ENCODE data around the gene KCNE2.

Gene KCNE2, protein sequence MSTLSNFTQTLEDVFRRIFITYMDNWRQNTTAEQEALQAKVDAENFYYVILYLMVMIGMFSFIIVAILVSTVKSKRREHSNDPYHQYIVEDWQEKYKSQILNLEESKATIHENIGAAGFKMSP

DNA sequence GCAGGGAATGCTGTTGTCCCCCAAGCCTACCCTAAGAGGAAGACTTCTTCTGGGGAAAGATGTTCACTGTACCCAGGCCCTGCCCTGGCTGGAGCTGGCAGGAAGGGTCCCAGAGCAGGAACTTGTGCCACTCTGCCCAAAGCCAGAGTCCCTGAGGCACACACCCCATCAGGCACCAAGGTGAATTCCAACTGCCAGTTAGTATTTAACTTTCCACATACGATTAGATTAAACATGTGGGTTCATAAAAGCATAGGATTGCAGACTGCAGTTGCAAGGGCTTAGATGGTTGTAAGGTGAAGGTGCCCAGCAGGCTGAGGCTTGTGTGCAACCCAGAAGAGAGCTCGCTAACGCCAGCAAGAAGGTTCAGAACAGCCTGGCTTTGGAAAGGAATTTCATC, at the start of gene KCNE2:
KCNE2 (plus strand) TSS at position 274 of the 400 bp plus-strand sequence. CDS start 6,473 bp downstream, outside the sequence.
- no peak for DNase-seq (ENCODE audit: low read depth)

DNA sequence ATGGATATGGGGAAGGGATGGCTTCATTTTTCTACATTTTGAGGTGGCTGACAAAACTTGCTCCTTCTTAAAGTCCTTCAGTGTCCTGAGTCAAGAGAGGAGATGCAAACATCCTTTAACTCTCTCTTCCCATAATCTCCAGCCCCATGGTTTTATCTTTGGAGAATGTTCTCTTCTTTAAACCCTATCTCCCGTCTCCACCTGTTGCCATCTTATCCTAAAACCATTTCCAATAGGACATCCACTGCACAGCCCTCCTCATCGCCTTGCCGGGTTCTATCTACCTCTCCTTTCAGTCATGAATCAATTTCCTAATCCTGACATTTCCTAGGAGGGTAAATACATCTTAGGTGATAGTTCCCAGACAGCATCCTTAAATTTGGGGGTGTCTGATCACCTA, 44.2 kb upstream of the KCNE2 start:
- DNase-seq (ENCODE audit: low read depth), result no peak

DNA sequence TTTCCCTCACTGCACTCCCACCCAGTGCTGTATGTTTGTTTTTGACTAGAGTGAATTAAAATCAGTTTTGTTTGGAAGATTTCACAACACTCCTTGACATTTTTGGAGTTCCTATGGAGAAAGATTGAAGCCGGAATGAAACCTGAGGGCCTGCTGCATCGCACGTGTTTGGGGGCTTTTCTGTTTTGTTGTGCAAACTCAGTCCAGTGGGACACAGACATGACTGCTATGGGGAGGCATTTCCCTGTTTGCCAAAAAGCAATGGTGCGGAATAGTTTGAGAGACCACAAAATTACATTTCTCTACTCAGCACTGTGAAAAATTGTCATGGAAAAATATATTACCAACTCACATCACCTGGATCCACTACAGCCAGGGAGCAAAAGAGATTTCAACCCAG, 43.8 kb upstream of the KCNE2 start:
- DNase-seq (ENCODE audit: low read depth), result no peak

DNA sequence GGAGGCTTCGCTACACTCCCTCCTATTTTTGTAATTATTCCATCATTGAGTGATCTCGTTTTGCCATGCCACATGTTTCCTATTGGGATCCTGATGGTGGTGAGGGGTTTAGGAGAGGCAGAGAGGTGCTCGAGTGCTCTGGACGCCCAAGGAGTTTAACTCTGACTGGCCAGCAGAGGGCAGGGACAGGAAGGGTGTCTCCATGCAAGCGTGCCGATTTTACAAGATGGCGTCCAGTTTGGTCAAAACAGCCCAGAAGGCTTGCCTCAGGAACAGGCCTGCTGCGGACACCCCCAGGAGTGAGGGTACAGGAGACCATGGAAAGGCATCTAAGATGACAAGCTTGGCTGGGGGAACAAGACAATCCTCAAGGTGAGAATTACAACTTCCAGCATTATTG, 33.8 kb upstream of the KCNE2 start:
- DNase-seq (ENCODE audit: low read depth), result no peak

DNA sequence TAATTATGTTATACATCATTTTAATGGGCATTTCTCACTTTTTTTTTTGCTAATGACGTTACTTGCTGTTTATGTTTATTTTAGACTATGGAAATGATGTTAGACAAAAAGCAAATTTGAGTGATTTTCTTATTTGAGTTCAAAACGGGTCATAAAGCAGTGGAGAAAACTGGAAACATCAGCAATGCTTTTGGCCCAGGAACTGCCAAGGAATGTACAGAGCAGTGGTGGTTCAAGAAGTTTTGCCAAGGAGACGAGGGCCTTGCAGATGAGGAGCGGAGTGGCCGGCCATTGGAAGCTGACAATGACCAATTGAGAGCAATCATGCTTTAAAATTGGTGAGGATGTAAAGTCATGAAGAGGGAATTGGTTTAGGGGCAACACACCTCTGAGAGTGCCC, 32.1 kb upstream of the KCNE2 start:
- no peak for DNase-seq (ENCODE audit: low read depth)

DNA sequence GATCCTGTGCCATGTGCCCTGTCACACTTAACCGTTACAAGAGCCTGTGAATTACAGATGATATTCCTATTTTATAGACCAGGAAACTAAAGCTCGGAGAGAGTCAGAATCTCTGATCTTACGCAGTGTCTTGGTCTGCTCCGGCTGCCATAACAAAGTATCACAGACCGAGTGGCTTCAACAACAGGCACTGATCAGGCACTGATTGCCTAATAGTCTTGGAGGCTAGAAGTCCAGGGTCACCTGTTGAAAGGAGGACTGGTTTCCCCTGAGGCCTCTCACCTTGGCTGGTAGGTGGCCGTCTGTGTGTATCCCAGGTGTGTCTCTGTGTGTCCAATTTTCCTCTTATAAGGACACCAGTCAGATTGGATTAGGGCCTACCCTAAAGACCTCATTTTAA, 31.5 kb upstream of the KCNE2 start:
- no peak for DNase-seq (ENCODE audit: low read depth)

DNA sequence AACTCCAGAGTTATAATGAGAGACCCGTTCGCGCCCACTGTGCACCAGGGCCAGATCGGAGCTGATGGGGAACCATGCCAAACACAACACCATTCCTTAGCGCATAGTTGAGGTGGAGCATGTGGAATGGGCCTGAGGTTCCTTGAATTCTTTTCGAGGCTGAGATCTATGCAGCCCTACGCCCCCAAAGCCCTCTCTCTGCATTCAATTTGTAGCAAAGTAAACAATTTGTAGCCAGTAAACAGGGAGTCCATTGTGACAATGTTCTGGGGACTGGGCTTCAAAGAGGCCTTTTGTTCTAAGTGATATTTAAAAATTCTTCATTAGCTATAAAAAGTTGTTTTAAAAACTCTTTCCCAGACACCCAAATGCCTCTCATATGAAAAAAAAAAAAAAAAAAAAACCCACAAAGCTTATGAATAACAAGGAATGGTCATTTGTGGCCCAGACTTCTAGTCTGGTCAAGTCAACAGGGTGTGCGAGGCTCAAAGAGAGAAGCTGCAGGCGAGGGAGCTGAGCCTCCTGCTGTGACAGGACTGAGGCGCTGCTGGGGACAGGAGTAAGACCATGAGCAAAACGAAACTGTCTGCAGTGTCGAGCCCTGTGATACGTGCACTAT, 30.6 kb upstream of the KCNE2 start:
- no peak for DNase-seq (ENCODE audit: low read depth)

DNA sequence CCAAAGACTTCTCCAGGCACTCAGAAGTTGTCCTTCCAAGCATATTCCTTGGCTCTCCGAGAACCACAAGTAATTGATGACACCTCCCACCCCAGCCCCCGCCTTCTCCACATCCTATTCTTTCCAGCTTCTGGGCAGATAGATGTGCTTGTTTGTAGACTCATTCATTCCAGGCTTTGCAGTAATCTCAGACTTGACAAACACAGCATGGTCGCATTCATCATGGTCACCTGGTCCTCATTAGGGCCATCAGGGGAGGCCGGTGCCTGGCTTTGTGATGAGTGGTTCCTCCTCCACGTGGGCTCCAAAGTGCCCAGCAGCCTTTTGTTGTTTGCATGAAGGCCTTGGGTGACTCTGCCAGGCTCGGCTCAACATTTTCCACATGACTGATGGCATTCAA, 28.5 kb upstream of the KCNE2 start:
- no peak for DNase-seq (ENCODE audit: low read depth)

DNA sequence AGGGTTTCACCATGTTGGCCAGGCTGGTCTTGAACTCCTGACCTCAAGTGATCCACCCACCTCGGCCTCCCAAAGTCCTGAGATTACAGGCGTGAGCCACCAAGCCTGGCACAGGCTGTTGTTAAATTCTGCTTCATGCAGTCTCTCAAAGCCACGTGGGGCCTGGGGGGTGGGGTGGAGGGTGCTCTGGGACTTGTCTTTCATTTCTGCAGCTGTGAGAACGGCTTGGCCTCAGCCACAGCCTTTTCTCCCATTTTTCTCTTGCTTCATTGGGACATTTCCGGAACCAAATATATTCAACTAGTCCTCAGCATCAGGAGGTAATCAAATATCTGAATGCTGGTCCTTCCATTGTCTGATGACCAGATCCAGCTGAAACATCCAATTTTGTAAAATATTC, 27.6 kb upstream of the KCNE2 start:
- DNase-seq (ENCODE audit: low read depth), result no peak

DNA sequence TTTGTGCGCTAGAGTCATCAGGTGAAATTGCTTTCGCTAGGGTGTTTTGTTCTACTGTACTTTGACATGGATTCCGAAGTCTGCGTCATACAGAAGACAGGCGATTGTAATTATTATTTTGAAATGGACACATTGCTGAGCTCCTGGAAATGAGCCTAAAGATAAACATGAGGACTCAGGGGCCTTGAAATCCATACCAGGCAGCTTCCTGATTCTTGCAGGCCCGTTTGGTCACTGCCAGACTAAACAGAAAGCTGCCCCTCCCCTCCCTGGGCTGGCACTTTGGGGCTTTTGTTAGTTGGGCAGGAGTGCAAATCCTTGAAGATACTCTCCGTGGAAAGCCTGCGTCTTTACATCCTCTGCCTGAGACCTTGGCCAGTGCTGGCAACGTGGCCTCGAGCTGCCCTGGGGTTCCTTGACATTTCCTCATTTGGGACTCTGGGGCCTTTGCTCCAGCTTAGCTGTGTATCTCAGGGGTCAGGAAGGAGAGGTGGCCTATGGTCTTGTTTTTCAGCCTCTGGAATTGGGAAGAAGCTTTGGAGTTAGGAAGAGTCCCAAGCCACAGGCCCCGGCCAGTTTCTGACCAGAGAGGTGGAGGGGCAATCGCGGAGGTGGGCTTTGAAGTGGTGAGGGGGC, 26.9 kb upstream of the KCNE2 start:
- no peak for DNase-seq (ENCODE audit: low read depth)

DNA sequence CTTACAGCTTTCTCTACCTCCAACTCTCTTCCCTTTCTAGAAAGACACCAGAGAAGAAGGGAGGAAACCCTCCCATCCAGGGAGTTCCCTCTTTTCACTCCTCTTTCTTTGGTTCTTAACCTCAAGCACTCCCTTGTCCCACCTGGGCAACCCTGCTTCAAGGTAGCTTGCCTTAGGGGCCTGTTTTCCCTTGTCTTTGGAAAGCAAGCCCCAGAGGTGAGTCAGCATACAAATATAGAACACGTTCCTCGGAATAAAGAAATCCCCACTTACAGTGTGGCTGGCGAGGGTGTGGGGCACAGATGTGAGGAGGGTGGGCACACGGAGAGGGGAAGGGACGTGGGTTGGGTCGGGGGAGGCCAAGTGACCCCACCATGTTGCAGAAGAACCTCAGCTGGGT, 26.1 kb upstream of the KCNE2 start:
- no peak for DNase-seq (ENCODE audit: low read depth)

DNA sequence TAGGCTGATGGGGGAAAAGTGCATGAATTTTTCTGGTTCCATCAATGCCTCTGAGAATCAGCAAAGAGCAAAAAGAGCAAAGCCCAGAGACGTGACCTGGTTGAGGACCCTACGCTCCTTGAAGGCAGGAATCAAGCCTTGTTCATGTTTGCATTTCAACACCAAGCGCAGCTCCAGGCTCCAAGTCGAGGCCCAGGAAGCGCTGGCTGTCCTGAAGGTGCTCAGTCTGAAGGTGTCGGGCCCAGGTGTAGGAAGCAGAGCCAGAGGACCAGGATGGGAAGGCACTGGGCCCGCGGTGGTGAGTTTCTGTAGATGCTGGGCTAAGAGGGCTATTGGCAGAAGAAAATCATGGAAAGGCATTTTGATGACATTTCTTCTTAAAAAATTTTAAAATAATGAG, 25.6 kb upstream of the KCNE2 start:
- DNase-seq (ENCODE audit: low read depth), result no peak

DNA sequence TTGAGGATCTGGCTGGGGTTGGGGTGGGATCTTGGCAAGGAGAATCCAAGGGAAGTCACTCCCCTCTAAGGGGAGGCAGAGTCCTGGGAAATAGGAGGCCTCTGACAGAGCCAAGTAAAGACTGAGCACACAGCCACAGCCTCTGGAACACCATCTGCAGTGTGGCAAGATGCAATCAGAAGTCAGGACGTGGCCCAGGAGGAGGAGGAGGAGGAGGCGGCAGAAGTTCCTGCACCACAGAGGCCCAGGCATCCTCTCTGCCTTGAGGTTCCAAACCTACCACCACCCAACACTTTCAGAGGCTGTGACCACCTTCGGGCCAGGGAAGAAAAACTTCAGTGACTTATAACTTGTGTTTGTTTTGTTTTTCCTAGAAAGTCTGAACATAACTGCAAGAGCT, 23.7 kb upstream of the KCNE2 start:
- DNase-seq (ENCODE audit: low read depth), result no peak

DNA sequence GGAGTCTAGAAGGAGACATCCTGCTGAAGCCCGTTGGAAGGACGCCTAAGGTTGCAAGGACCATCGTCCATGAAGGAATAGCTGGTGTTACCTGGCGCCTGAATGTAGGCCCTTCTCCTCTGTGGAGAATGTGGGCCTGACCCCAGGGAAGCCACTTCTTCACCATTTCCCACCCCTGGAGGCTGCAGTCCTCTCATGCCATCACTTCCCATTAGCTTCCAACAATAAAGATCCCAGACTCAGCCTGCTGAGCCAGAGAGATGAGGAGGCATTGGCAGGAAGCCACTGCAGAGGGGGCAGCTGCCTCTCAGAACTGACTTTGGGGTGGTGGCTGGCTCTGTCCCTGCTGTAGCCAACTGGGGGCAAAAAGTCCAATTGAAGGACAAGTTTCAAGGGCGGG, 21.3 kb upstream of the KCNE2 start:
- DNase-seq (ENCODE audit: low read depth), result no peak

DNA sequence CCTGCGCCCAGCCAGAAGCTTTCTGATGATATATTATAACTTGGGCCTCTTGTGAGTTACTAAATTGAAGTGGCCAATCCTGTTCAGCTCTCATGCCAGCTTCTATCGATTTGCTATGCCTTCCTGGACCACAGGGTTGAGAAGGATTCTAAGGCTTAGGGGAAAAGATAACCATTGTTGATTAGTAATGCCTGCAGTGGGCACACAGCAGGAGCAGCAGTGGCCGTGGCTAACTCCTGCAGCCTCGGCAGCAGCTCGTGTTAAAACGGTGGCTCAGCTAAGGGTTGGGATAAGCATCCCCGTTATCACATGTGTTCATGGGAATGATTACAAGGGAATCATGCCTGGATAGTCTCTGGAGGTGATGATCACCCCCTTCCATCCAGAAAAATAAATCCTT, 20.5 kb upstream of the KCNE2 start:
- no peak for DNase-seq (ENCODE audit: low read depth)

DNA sequence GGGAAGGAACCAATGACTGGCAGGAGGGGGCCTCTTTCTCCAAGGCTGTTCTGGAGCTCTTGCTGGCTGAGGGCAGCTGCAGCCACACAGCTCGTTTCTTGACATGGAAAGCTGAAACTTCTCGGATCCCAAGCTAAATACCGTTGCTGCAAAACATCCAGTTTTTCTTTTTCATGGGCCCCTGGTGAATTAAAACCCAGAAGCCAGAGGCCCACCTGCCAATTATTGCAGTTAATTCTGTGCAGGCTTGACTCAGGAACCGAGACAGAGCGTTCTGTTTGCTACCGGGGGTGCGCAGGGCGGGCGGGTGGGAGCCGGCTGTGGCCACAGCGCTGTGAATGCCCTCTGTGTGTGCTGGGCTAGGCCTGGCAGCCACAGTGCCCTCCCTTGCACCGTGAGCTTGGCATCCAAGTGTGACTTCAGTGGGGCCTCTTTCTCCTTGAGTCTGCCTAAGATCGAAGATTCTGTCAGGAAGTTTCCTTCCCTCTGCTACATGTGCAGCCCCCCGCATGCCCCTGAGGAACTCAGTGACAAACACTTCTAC, 19.9 kb upstream of the KCNE2 start:
- no peak for DNase-seq (ENCODE audit: low read depth)

DNA sequence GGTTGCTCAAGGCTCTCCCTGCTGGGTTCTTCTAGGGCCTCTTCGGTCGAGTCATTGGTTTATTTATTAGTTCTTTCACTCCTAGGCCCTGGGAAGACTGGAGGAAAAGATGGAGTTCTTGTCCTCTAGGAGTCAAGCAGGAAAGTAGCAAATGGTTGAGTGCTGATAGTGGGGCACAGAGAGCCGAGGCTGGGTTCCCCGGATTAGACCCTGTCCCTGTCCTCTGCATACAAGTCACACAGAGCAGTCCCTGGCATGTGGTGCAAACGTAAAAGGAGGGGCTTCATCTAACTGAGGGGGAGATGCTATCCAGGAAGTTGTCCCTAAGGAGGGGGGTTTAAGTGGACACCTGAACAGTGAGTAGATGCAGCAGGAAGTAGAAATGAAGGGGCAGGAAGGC, 19.2 kb upstream of the KCNE2 start:
- DNase-seq (ENCODE audit: low read depth), result no peak

DNA sequence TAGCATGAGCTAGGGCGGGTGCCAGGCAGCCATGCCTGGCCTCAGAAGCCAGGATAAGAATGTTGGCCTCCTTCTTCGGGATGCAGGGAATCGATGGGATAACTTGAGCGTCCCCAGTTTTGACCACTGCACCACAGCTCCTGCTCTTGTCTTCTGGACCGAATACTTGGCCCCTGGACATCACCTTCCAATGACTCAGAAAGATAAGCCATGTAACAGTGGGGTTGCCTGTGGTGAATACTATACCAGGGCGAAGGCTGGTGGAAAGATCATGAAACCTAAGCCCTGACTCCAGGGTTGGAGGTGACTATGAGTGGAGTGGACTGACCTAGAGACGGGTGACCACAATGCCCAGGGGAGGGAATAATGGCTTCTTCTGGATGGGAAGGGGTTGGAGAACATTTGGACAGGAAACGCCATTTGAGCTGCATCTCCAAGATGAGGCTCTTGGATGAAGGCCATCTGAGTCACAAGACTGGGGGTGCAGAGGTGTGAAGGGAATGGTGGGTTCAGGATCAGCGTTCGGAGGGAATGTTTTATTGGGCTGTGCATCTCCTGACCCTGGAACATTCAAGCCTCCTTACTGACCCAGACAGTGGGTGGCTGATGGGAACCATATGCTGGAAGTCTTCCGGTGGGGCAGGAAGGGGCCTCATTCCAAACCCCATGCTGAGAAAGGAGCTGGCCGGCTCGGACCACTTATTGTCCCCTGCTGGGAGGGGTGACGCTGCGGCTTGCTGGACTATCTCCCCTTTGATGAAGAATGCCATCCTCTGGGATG, 18.5 kb upstream of the KCNE2 start:
- DNase-seq (ENCODE audit: low read depth), result no peak

DNA sequence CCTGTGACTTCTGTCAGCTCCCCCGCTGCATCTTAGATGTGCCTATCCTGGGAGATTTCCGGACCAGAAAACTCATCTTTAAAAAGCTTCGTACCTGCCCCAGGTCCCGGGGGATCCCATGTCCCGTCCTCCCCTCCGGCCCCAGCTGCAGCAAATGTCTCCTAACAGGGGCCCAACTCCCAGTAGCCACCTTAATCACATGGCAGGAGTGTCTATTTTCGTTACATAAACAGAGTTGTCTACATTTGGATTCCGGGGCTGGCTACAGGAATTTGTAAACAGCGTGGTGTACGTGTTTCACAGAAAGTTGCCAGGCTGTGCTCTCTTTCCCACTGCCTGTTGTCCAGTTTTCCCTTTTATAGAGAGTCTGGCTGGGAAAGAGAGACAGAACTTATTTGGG, 17.9 kb upstream of the KCNE2 start:
- no peak for DNase-seq (ENCODE audit: low read depth)

DNA sequence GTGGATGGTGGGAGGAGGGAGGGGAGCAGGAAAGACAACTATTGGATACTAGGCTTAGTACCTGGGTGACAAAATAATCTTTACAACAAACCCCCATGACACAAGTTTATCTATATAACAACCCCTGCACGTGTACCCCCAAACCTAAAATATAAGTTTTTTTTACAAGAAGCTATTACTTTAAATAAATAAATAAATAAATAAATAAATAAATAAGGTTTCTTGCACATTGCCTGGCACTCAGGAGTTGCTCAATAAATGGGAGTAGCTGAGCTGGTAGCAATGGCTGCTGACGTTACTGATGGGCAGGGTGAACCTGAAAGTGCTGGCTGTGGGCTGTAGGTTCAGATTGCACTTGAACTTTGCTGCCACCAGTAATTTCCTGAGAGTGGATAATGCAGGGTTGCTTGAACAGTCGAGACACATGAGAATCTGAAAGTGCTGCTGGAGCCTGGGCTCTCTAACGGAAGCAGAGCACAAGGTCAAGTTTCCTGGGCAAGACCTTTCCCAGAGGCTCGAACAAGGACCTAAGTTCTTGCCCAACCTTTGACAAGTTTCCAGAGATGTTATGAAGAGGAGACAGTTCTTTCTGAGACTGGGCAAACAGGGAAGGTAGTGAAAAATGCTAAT, 14.8 kb upstream of the KCNE2 start:
- DNase-seq (ENCODE audit: low read depth), result no peak

DNA sequence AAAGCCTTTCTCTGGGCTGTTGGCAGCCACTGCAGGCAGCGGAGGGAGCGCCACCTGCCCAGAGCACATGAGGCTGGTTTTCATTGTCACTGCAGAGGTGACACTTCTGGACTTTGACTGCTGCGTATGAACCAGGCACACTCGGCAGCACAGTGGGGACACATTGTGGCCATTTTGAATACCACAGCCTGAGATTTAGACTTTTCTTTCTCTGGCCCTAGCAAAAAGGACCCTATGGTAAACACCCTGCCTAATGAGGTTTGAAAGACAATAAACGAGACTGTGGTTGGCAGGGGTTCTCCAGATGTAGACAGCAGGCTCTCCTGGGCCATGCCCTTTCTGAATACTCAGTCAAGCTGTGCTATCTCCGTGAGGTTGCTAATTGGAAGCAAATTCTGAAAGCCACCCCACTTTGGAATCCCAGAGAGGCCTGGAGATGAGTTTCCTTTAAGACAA, 12.0 kb upstream of the KCNE2 start:
- DNase-seq (ENCODE audit: low read depth), result no peak

DNA sequence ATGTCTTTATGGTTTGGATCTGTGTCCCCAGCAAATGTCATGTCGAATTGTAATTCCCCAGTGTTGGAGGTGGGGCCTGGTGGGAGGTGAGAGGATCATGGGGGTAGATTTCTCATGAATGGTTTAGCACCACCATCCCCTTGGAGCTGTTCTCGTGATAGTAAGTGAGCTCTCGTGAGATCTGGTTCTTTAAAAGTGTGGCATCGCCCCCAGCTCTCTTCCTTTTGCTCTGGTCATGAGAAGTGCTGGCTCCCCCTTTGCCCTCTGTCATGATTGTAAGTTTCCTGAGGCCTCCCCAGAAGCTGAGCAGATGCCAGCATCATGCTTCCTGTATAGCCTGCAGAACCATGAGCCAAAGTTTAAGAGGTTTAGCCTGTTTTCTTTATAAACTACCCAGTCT, 11.2 kb upstream of the KCNE2 start:
- no peak for DNase-seq (ENCODE audit: low read depth)

Measured in activated gamma-delta T cell treated with anti-CD3 and anti-CD28 coated beads, Interleukin-2, amount 50 U/mL, for 16 hours (primary cell).